K562 (cell line): Measurements from ENCODE around the gene ZNF432. TPM values are rescaled to one million over a fixed set of nuclear protein-coding genes. Genes with fewer than 3 reads are reported as not detected.

Source experiments
- ADNP ChIP-seq: fragments of 200-800 bp; sonication (Bioruptor generic); IDR thresholded peaks from 2 replicates; pipeline ENCODE4 v1.6.1; 2016; ENCODE audit warnings: missing genetic modification characterization, missing compliant biosample characterization
- CBFB ChIP-seq: sonication (generic); formaldehyde crosslinking; IDR thresholded peaks from 2 replicates; pipeline ENCODE4 v1.4.0; 2020; ENCODE audit warnings: mild to moderate bottlenecking, missing genetic modification reagents
- HBP1 ChIP-seq: fragments of 450-650 bp; formaldehyde crosslinking; IDR thresholded peaks from 2 replicates; pipeline ENCODE4 v1.4.0; 2022; ENCODE audit warnings: missing genetic modification characterization
- HLTF ChIP-seq: fragments of 450-650 bp; IDR thresholded peaks from 2 replicates; pipeline ENCODE4 v1.6.1; 2016
- KDM2B ChIP-seq: fragments of 250-450 bp; sonication (Bioruptor Pico); IDR thresholded peaks from 2 replicates; pipeline ENCODE4 v1.8.0; 2021; ENCODE audit warnings: mild to moderate bottlenecking, moderate library complexity
- MBD1 ChIP-seq: fragments of 250-450 bp; sonication (Bioruptor Pico); IDR thresholded peaks from 2 replicates; pipeline ENCODE4 v1.8.0; 2022; ENCODE audit warnings: inconsistent platforms
- MEF2D ChIP-seq: conservative IDR thresholded peaks from 2 replicates; pipeline ENCODE4 v1.6.1; 2016; ENCODE audit warnings: low read depth, missing genetic modification characterization, missing compliant biosample characterization
- NCOR1 ChIP-seq: fragments of 450-650 bp; IDR thresholded peaks from 2 replicates; pipeline ENCODE4 v1.6.1; 2016; ENCODE audit warnings: mild to moderate bottlenecking, moderate library complexity
- POU5F1 ChIP-seq: fragments of 150-350 bp; IDR thresholded peaks from 2 replicates; pipeline ENCODE4 v1.6.1; 2014; ENCODE audit warnings: borderline replicate concordance, low read length, low read depth, mild to moderate bottlenecking; ENCODE audit not compliant: partially characterized antibody
- PRPF4 ChIP-seq: fragments of 200-400 bp; formaldehyde crosslinking; IDR thresholded peaks from one replicate; pipeline ENCODE4 v1.6.1; 2017; ENCODE audit warnings: low read length, low read depth, mild to moderate bottlenecking; ENCODE audit not compliant: insufficient read depth, poor library complexity, severe bottlenecking
- RAD51 ChIP-seq: fragments of 450-650 bp; IDR thresholded peaks from 2 replicates; pipeline ENCODE4 v1.7.1; 2016; ENCODE audit warnings: low read depth, mild to moderate bottlenecking, borderline replicate concordance
- SRSF3 ChIP-seq: fragments of 200-400 bp; formaldehyde crosslinking; IDR thresholded peaks from 2 replicates; pipeline ENCODE4 v1.6.1; 2016; ENCODE audit warnings: mild to moderate bottlenecking, low read length, moderate library complexity; ENCODE audit not compliant: insufficient read depth
- WHSC1 ChIP-seq: IDR thresholded peaks from one replicate; pipeline ENCODE4 v1.6.1; 2012; ENCODE audit warnings: low read length, control low read depth, inconsistent platforms
- ZNF24 ChIP-seq: fragments of 450-650 bp; IDR thresholded peaks from 2 replicates; pipeline ENCODE4 v1.6.1; 2016
- ZNF398 ChIP-seq: fragments of 250-450 bp; sonication (Bioruptor Pico); IDR thresholded peaks from 2 replicates; pipeline ENCODE4 v1.8.0; 2021; ENCODE audit warnings: moderate library complexity, mild to moderate bottlenecking, inconsistent platforms
- ZNF431 ChIP-seq: sonication (generic); formaldehyde crosslinking; IDR thresholded peaks from 2 replicates; pipeline ENCODE4 v1.8.0; 2022; ENCODE audit warnings: mild to moderate bottlenecking, missing genetic modification reagents
- polyA plus RNA-seq, 8 experiments: library from polyadenylated mRNA; depleted of rRNA in 4 of 8; stranded (reverse) in 5 of 8; unstranded in 3 of 8; fragments of >200 nt; fragmentation: Nextera tagmentation in 2 of 8; fragmentation: Illumina TruSeq in 1 of 8; extraction: Ambion mirVana in 2 of 8; extraction: Trizol in 1 of 8; gene quantifications; 2 replicates each; pipeline versions ENCODE4 v1.2.1 to v1.2.3, GENCODE V29; 2011 to 2014; ENCODE audit warnings: inconsistent platforms in 1 of 8, missing spikeins in 1 of 8
- total RNA-seq, 7 experiments: library from RNA; depleted of rRNA in 6 of 7; stranded (reverse); fragments of >200 nt in 6 of 7; fragmentation: Illumina TruSeq in 2 of 7; extraction: Trizol in 2 of 7; gene quantifications; 2 replicates each; pipeline versions ENCODE4 v1.2.1 to v1.2.3, GENCODE V29; 2011 to 2021; ENCODE audit warnings: low replicate concordance in 1 of 7
- TF ChIP-seq, protein P1 (sequence below): sonication (generic); formaldehyde crosslinking; IDR thresholded peaks from 2 replicates; pipeline ENCODE4 v1.8.1; 2023; ENCODE audit warnings: mild to moderate bottlenecking, missing genetic modification reagents
- TF ChIP-seq, protein P2 (sequence below): fragments of 450-650 bp; IDR thresholded peaks from 2 replicates; pipeline ENCODE4 v1.7.0; 2016; ENCODE audit warnings: borderline replicate concordance

The ZNF432 gene
- total and polyA plus RNA-seq, 9 of the 15 experiments (the other 6 are each of a cell fraction or from before 2014, with no cell fraction given): 2.6 to 6.8 (median 4.0) TPM

DNA sequence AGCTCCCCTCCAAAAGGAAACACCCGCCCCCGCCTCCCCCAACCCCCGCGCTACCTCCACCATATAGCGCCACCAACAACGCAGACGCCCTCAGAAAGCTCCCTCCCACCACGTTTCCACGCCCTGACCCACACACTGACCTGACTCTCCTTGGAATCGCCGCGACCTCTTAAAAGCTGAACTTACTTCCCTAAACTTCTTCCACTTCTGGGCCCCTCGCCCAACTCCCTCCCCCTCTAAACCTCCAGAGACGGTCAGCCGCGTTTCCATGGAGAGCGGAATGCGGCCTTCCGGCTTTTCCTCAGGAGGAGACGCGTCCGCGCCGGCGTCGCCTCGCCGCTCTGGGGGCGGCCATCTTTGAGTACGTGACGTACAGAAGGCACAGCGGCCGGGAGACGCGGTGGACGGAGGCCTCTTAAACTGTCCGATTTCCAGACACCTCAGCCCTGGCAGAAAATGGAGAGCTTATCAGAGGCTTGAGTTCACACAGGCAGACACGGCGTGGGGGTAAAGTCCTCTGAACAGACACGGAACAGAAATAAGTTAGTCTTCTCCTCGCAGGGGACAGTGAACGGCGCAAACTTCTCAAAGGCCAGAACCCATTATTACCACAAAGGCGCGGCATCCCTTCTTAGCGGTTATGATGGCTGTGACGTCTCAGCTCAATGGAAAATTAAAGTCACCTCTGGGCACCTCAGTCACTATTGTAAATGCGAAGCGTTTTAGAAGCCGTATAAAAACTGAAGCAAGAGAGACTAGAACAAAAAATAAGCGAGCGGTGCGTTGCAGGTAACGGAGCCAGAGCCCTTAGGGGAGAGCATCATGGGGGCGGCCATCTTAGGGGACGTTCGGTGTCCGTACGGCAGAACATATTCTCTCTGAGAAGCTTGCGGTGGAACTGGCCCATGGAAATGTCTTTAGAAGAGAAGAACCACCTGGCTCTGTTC lies at the start of gene ZNF432 (continued):
- TF ChIP-seq MEF2D (no peak), WHSC1 (no peak), KDM2B (CRISPR knock-in tag) (no peak), HBP1 (CRISPR knock-in tag) (0 out of 2 replicates have a peak, but pooled peaks have one; percentile 55), CBFB (CRISPR knock-in tag) (0 out of 2 replicates have a peak, but pooled peaks have one; percentile 54), HLTF (no peak), ZNF24 (no peak), ZNF431 (CRISPR knock-in tag) (no peak), SRSF3 (no peak), ZNF398 (CRISPR knock-in tag) (no peak), POU5F1 (no peak), MBD1 (no peak), RAD51 (no peak), NCOR1 (peak; percentile 28; the same call in 1 of the 2 replicates), PRPF4 (no peak), ADNP (tag) (no peak)
- TF ChIP-seq, protein P1, sequence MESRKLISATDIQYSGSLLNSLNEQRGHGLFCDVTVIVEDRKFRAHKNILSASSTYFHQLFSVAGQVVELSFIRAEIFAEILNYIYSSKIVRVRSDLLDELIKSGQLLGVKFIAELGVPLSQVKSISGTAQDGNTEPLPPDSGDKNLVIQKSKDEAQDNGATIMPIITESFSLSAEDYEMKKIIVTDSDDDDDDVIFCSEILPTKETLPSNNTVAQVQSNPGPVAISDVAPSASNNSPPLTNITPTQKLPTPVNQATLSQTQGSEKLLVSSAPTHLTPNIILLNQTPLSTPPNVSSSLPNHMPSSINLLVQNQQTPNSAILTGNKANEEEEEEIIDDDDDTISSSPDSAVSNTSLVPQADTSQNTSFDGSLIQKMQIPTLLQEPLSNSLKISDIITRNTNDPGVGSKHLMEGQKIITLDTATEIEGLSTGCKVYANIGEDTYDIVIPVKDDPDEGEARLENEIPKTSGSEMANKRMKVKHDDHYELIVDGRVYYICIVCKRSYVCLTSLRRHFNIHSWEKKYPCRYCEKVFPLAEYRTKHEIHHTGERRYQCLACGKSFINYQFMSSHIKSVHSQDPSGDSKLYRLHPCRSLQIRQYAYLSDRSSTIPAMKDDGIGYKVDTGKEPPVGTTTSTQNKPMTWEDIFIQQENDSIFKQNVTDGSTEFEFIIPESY (CRISPR knock-in tag): no peak
- TF ChIP-seq, protein P2, sequence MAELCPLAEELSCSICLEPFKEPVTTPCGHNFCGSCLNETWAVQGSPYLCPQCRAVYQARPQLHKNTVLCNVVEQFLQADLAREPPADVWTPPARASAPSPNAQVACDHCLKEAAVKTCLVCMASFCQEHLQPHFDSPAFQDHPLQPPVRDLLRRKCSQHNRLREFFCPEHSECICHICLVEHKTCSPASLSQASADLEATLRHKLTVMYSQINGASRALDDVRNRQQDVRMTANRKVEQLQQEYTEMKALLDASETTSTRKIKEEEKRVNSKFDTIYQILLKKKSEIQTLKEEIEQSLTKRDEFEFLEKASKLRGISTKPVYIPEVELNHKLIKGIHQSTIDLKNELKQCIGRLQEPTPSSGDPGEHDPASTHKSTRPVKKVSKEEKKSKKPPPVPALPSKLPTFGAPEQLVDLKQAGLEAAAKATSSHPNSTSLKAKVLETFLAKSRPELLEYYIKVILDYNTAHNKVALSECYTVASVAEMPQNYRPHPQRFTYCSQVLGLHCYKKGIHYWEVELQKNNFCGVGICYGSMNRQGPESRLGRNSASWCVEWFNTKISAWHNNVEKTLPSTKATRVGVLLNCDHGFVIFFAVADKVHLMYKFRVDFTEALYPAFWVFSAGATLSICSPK: no peak
